Loucy (cell line): Measurements from ENCODE around the gene OLA1.

Experiments
- H2AFZ ChIP-seq: fragments of 200-600 bp; sonication (generic); 2 replicates; pipeline ENCODE4 v1.6.0; 2016; ENCODE audit warnings: antibody characterized with exemption, mild to moderate bottlenecking, low read length, moderate library complexity
- H3F3A ChIP-seq: fragments of 200-600 bp; 2 replicates; pipeline ENCODE4 v1.6.0; 2016; ENCODE audit warnings: antibody characterized with exemption, low read depth, mild to moderate bottlenecking
- H3K27me3 ChIP-seq: fragments of 200-600 bp; sonication (generic); 2 replicates; pipeline ENCODE4 v1.6.1; 2014; ENCODE audit warnings: low read length, mild to moderate bottlenecking; ENCODE audit not compliant: insufficient read depth, poor library complexity, severe bottlenecking
- H3K36me3 ChIP-seq: fragments of 200-600 bp; sonication (generic); 2 replicates; pipeline ENCODE4 v1.6.1; 2016; ENCODE audit warnings: low read length; ENCODE audit not compliant: insufficient read depth
- H3K4me1 ChIP-seq: fragments of 200-600 bp; sonication (generic); 2 replicates; pipeline ENCODE4 v1.5.1; 2014; ENCODE audit warnings: low read length, mild to moderate bottlenecking; ENCODE audit not compliant: insufficient read depth, poor library complexity, severe bottlenecking
- H3K4me2 ChIP-seq: fragments of 200-600 bp; sonication (generic); 2 replicates; pipeline ENCODE4 v1.6.0; 2014; ENCODE audit warnings: antibody characterized with exemption, low read length, low read depth, mild to moderate bottlenecking; ENCODE audit not compliant: poor library complexity, severe bottlenecking
- H3K4me3 ChIP-seq: fragments of 200-600 bp; sonication (generic); 2 replicates; pipeline ENCODE4 v1.5.1; 2014; ENCODE audit warnings: low read length, mild to moderate bottlenecking, mixed read lengths; ENCODE audit not compliant: poor library complexity, severe bottlenecking
- H3K79me2 ChIP-seq: fragments of 200-600 bp; sonication (generic); 2 replicates; pipeline ENCODE4 v1.6.1; 2014; ENCODE audit warnings: low read length; ENCODE audit not compliant: insufficient read depth
- H3K9ac ChIP-seq: fragments of 200-600 bp; sonication (generic); 2 replicates; pipeline ENCODE4 v1.6.0; 2014; ENCODE audit warnings: mild to moderate bottlenecking, low read depth, low read length, moderate library complexity; ENCODE audit not compliant: poor library complexity, severe bottlenecking
- H3K9me2 ChIP-seq: fragments of 200-600 bp; sonication (generic); replicated peaks from 2 replicates; pipeline ENCODE4 v1.6.1; 2016; ENCODE audit warnings: low read depth, low read length, mixed read lengths
- H3K9me3 ChIP-seq: fragments of 200-600 bp; sonication (generic); 2 replicates; pipeline ENCODE4 v1.6.1; 2014; ENCODE audit warnings: mild to moderate bottlenecking, antibody characterized with exemption, low read length, low read depth; ENCODE audit not compliant: insufficient read depth
- H4K20me1 ChIP-seq: fragments of 200-600 bp; sonication (generic); 2 replicates; pipeline ENCODE4 v1.6.0; 2014; ENCODE audit warnings: antibody characterized with exemption, low read length, mild to moderate bottlenecking; ENCODE audit not compliant: insufficient read depth, poor library complexity, severe bottlenecking
- EZH2phosphoT487 ChIP-seq: fragments of 200-600 bp; IDR thresholded peaks from 2 replicates; pipeline ENCODE4 v1.6.1; 2018; ENCODE audit warnings: antibody characterized with exemption, mild to moderate bottlenecking, moderate library complexity, borderline replicate concordance
- TF ChIP-seq, protein P1 (sequence below): fragments of 200-600 bp; sonication (generic); conservative IDR thresholded peaks from 2 replicates; pipeline ENCODE4 v1.5.1; 2014; ENCODE audit warnings: mild to moderate bottlenecking, antibody characterized with exemption, low read length

The OLA1 gene

DNA sequence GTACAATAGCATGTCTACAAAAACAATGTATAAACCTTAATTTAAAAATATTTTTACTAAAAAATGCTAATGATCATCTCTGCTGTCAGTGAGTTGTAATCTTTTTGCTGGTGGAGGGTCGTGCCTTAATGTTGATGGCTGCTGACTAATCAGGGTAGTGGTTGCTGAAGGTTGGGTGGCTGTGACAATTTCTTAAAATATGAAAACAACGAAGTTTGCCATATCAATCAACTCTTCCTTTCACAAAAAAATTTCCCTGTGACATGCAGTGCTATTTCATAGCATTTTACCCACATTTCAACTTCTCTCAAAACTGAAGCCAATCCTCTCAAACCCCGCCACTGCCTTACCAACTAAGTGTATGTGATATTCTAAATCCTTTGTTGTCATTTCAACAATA, 112.4 kb downstream of the OLA1 start:
- Histone ChIP-seq H3K36me3 (peaks cover 44% of the 10 kb centered on the region), H3K79me2 (no peaks in the 10 kb centered on the region; the same call in 1 of the 2 replicates), H2AFZ (no peak overlapping the region), H3K9ac (no peak overlapping the region), H3K9me2 (no peaks in the 10 kb centered on the region), H3K4me1 (peaks cover 6% of the 10 kb centered on the region), H3F3A (no peaks in the 10 kb centered on the region), H3K27me3 (no peaks in the 10 kb centered on the region), H4K20me1 (no peaks in the 10 kb centered on the region), H3K9me3 (peaks cover 6% of the 10 kb centered on the region), H3K4me3 (no peak overlapping the region), H3K4me2 (no peak overlapping the region)
- TF ChIP-seq EZH2phosphoT487: no peak
- TF ChIP-seq, protein P1, sequence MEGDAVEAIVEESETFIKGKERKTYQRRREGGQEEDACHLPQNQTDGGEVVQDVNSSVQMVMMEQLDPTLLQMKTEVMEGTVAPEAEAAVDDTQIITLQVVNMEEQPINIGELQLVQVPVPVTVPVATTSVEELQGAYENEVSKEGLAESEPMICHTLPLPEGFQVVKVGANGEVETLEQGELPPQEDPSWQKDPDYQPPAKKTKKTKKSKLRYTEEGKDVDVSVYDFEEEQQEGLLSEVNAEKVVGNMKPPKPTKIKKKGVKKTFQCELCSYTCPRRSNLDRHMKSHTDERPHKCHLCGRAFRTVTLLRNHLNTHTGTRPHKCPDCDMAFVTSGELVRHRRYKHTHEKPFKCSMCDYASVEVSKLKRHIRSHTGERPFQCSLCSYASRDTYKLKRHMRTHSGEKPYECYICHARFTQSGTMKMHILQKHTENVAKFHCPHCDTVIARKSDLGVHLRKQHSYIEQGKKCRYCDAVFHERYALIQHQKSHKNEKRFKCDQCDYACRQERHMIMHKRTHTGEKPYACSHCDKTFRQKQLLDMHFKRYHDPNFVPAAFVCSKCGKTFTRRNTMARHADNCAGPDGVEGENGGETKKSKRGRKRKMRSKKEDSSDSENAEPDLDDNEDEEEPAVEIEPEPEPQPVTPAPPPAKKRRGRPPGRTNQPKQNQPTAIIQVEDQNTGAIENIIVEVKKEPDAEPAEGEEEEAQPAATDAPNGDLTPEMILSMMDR: no peak

- no peak overlapping the region for H3K9ac ChIP-seq
- no peaks in the 10 kb centered on the region for H4K20me1 ChIP-seq
- no peaks in the 10 kb centered on the region for H3F3A ChIP-seq
- H3K79me2 ChIP-seq: no peaks in the 10 kb centered on the region
- H3K9me2 ChIP-seq: no peaks in the 10 kb centered on the region
- no peaks in the 10 kb centered on the region for H3K27me3 ChIP-seq
- H3K4me1 ChIP-seq: no peaks in the 10 kb centered on the region
- no peak overlapping the region for H2AFZ ChIP-seq
- H3K36me3 ChIP-seq: peaks cover 21% of the 10 kb centered on the region; the same call in 1 of the 2 replicates
- no peak overlapping the region for H3K4me2 ChIP-seq
- no peak overlapping the region for H3K4me3 ChIP-seq
- TF ChIP-seq, protein P1: no peak
- no peak for TF ChIP-seq EZH2phosphoT487
- H3K9me3 ChIP-seq: no peaks in the 10 kb centered on the region
Measured at GRCh38 chr2:174125090-174125489, 123.2 kb downstream of the OLA1 start.

GRCh38 chr2:174124181-174124580, 124.2 kb downstream of the OLA1 start:
- H3K4me1 ChIP-seq: no peaks in the 10 kb centered on the region
- no peak overlapping the region for H2AFZ ChIP-seq
- H3F3A ChIP-seq: no peaks in the 10 kb centered on the region
- H3K36me3 ChIP-seq: peaks cover 23% of the 10 kb centered on the region; the same call in 1 of the 2 replicates
- H3K9me3 ChIP-seq: no peaks in the 10 kb centered on the region
- no peak overlapping the region for H3K4me2 ChIP-seq
- H3K4me3 ChIP-seq: no peak overlapping the region
- no peak overlapping the region for H3K9ac ChIP-seq
- H3K9me2 ChIP-seq: no peaks in the 10 kb centered on the region
- H3K79me2 ChIP-seq: no peaks in the 10 kb centered on the region
- TF ChIP-seq EZH2phosphoT487: no peak
- TF ChIP-seq, protein P1: no peak
- no peaks in the 10 kb centered on the region for H3K27me3 ChIP-seq
- H4K20me1 ChIP-seq: no peaks in the 10 kb centered on the region
